GM21367 (cell line): ENCODE measurements around the gene SDCCAG8.

Experiments
- ATAC-seq: cut with Tn5 transposase; IDR thresholded peaks from one replicate; pipeline ENCODE4 v1.9.1; 2021; ENCODE audit not compliant: unreplicated experiment

The SDCCAG8 gene

GRCh38 chr1:243281672-243282071 lies 25.8 kb downstream of the SDCCAG8 start:
- ATAC-seq: no peak

GRCh38 chr1:243286409-243287122 lies 30.7 kb downstream of the SDCCAG8 start:
- no peak for ATAC-seq

- ATAC-seq: no peak
Measured at GRCh38 chr1:243287123-243287460, 31.3 kb downstream of the SDCCAG8 start.

GRCh38 chr1:243287652-243288051 lies 31.8 kb downstream of the SDCCAG8 start:
- ATAC-seq: peak; percentile 95

- ATAC-seq: no peak
Measured at GRCh38 chr1:243288062-243288461, 32.2 kb downstream of the SDCCAG8 start.

GRCh38 chr1:243291292-243291691 lies 35.5 kb downstream of the SDCCAG8 start:
- ATAC-seq: no peak

GRCh38 chr1:243292117-243292516 lies 36.3 kb downstream of the SDCCAG8 start:
- no peak for ATAC-seq

GRCh38 chr1:243293941-243294722 lies 38.3 kb downstream of the SDCCAG8 start:
- ATAC-seq: no peak

GRCh38 chr1:243294723-243295121 lies 38.9 kb downstream of the SDCCAG8 start:
- no peak for ATAC-seq

- ATAC-seq: no peak
Measured at GRCh38 chr1:243299069-243299468, 43.2 kb downstream of the SDCCAG8 start.

- ATAC-seq: no peak
Measured at GRCh38 chr1:243301059-243301458, 45.2 kb downstream of the SDCCAG8 start.

GRCh38 chr1:243311809-243312208 lies 56.0 kb downstream of the SDCCAG8 start:
- no peak for ATAC-seq

GRCh38 chr1:243312952-243313634 lies 57.3 kb downstream of the SDCCAG8 start:
- ATAC-seq: peak; percentile 34

- ATAC-seq: peak; percentile 61
Measured at GRCh38 chr1:243313635-243314536, 58.0 kb downstream of the SDCCAG8 start.

- ATAC-seq: no peak
Measured at GRCh38 chr1:243315455-243315854, 59.6 kb downstream of the SDCCAG8 start.

- ATAC-seq: no peak
Measured at GRCh38 chr1:243315893-243316292, 60.1 kb downstream of the SDCCAG8 start.

- no peak for ATAC-seq
Measured at GRCh38 chr1:243316366-243316989, 60.6 kb downstream of the SDCCAG8 start.

- ATAC-seq: no peak
Measured at GRCh38 chr1:243320224-243320623, 64.4 kb downstream of the SDCCAG8 start.

GRCh38 chr1:243322326-243322725 lies 66.5 kb downstream of the SDCCAG8 start:
- ATAC-seq: no peak

GRCh38 chr1:243323491-243323890 lies 67.7 kb downstream of the SDCCAG8 start:
- ATAC-seq: no peak
